ENCODE results near the gene FCGR2B. TPM values are rescaled to one million over a fixed set of nuclear protein-coding genes. Genes with fewer than 3 reads are reported as not detected.
A peak's percentile ranks its signal among the peaks of the same experiment; 100 is the strongest.
"Not testable (repeated sequence)": the region's sequence is repeated elsewhere in the genome, so short reads cannot be mapped to it uniquely, and the experiment has no call there.

Gene FCGR2B
- total and polyA plus RNA-seq, 2 experiments from 2014 or later = not detected

- H2AFZ ChIP-seq; H3K27ac ChIP-seq (ENCODE audit: low read depth); H3F3A ChIP-seq (replicated peaks; ENCODE audit: low read depth); H3K4me1 Mint-ChIP-seq; H3K4me3 ChIP-seq; H3K27me3 ChIP-seq (ENCODE audit: insufficient read depth); H3K4me3 Mint-ChIP-seq; H3K79me2 ChIP-seq (replicated peaks; ENCODE audit: insufficient read depth); H3K9me3 Mint-ChIP-seq; H4K20me1 ChIP-seq (replicated peaks; ENCODE audit: insufficient read depth); H3K4me1 ChIP-seq (ENCODE audit: insufficient read depth); H3K9me2 ChIP-seq (ENCODE audit: insufficient read depth); H3K4me2 ChIP-seq; H3K36me3 Mint-ChIP-seq (ENCODE audit: low read depth); H3K27me3 Mint-ChIP-seq (ENCODE audit: insufficient read depth, low read depth, poor library complexity); H3K27ac Mint-ChIP-seq; H3K36me3 ChIP-seq (ENCODE audit: insufficient read depth): not testable (repeated sequence)
- DNase-seq (ENCODE audit: low spot score) (peak; percentile 21), ATAC-seq (peak; percentile 66)
- TF ChIP-seq, protein P1, sequence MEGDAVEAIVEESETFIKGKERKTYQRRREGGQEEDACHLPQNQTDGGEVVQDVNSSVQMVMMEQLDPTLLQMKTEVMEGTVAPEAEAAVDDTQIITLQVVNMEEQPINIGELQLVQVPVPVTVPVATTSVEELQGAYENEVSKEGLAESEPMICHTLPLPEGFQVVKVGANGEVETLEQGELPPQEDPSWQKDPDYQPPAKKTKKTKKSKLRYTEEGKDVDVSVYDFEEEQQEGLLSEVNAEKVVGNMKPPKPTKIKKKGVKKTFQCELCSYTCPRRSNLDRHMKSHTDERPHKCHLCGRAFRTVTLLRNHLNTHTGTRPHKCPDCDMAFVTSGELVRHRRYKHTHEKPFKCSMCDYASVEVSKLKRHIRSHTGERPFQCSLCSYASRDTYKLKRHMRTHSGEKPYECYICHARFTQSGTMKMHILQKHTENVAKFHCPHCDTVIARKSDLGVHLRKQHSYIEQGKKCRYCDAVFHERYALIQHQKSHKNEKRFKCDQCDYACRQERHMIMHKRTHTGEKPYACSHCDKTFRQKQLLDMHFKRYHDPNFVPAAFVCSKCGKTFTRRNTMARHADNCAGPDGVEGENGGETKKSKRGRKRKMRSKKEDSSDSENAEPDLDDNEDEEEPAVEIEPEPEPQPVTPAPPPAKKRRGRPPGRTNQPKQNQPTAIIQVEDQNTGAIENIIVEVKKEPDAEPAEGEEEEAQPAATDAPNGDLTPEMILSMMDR (conservative IDR thresholded peaks at IDR 0.05; ENCODE audit: low read depth in 2 of 2) = peak; percentile 43 to 47
Measured at GRCh38 chr1:161647507-161648360, 15.2 kb upstream of the FCGR2B start.

DNA sequence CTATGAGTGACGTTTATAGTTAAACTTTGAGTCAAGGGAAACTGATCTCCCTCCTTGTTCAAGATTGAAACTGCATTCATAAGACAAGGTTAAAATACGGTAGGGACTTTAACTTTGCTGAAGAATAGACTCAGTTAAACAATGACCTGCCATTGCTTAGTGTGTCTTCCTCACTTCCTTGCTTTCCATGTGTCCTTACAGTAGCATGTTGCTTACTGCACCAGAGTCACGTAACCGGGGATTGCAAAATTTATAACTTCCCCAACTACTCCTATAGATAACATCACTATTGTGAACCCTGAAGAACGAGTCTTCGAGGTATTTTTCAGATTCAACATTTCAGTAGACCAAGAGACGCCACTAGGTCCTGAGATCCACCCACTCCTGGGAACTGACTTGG is 9.4 kb upstream of the FCGR2B start:
- H3K4me3 Mint-ChIP-seq, ATAC-seq: not testable (repeated sequence)

DNA sequence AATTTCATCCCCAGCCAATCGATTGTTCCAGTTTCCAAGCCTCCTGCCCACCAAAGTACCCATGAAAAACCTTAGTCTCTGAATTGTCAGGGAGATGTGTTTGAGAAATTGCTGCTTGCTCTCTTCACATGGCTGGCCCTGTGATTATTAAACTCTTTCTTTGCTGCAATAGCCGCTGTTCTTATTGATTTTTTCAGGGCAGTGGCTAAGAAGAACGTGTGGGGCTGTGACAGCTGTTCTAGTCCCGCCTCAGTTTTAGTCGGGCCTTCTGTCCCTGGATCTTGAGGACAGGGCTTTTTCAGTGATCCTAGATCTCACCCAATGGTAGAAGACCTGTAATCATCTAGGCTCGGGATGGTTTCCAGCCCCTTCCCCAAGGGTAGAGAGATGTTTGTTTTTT is 9.0 kb upstream of the FCGR2B start:
- H2AFZ ChIP-seq; H3K9me3 Mint-ChIP-seq; H3K4me3 ChIP-seq; H3K4me3 Mint-ChIP-seq; H3K27me3 ChIP-seq (ENCODE audit: insufficient read depth); H3K27me3 Mint-ChIP-seq (ENCODE audit: insufficient read depth, low read depth, poor library complexity); H3K36me3 Mint-ChIP-seq (ENCODE audit: low read depth); H3K27ac ChIP-seq (ENCODE audit: low read depth); H3K4me2 ChIP-seq; H3K79me2 ChIP-seq (replicated peaks; ENCODE audit: insufficient read depth); H3K36me3 ChIP-seq (ENCODE audit: insufficient read depth); H4K20me1 ChIP-seq (replicated peaks; ENCODE audit: insufficient read depth); H3K4me1 Mint-ChIP-seq; H3K27ac Mint-ChIP-seq; H3K4me1 ChIP-seq (ENCODE audit: insufficient read depth); H3K9me2 ChIP-seq (ENCODE audit: insufficient read depth); ATAC-seq; H3F3A ChIP-seq (replicated peaks; ENCODE audit: low read depth); DNase-seq (ENCODE audit: low spot score): not testable (repeated sequence)

More for the DNA sequence above, 9.4 kb upstream of the FCGR2B start:
- not testable (repeated sequence) for H3K4me1 Mint-ChIP-seq; H2AFZ ChIP-seq; H3K27me3 ChIP-seq (ENCODE audit: insufficient read depth); H3K27me3 Mint-ChIP-seq (ENCODE audit: insufficient read depth, low read depth, poor library complexity); H3K27ac ChIP-seq (ENCODE audit: low read depth); H3K79me2 ChIP-seq (replicated peaks; ENCODE audit: insufficient read depth); H3K9me3 Mint-ChIP-seq; DNase-seq (ENCODE audit: low spot score); H3K36me3 ChIP-seq (ENCODE audit: insufficient read depth); H4K20me1 ChIP-seq (replicated peaks; ENCODE audit: insufficient read depth); H3K9me2 ChIP-seq (ENCODE audit: insufficient read depth); H3K4me1 ChIP-seq (ENCODE audit: insufficient read depth); H3K36me3 Mint-ChIP-seq (ENCODE audit: low read depth); H3K4me2 ChIP-seq; H3K4me3 ChIP-seq; H3K27ac Mint-ChIP-seq; H3F3A ChIP-seq (replicated peaks; ENCODE audit: low read depth)

GRCh38 chr1:161658524-161658923 is 4.4 kb upstream of the FCGR2B start:
- not testable (repeated sequence) for H3K27me3 ChIP-seq (ENCODE audit: insufficient read depth); H3K4me1 Mint-ChIP-seq; H3K4me1 ChIP-seq (ENCODE audit: insufficient read depth)

DNA sequence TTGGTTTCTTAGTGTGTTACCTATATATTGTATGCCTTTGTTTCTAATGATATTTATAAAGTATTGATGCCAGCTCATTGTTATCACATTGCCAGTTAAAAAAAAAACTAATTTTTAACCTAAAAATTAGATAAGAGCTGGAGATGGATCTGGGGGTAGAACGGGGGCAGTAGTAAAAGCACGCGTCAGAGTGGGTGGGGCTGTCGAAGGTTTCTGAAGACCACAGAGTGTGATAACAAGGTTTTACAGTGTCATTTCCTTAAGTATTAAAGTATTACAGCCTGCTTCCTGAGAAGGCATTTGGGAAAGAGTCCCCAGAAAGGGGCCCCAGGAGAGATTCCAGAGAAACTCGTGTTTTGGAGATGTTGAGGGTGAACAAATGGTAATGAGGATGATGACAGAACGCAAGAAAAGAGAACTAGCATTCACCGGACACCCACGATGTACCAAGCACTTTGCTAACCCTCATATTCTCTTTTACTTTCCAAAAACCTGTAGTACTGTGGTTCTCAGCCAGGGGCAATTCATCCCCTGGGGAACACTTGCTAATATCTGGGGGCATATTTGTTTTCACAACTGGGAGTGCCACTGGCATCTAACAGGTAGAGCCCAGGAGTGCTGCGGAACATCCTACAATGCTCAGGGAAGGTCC is 1.2 kb upstream of the FCGR2B start:
- H3K36me3 Mint-ChIP-seq (ENCODE audit: low read depth); ATAC-seq; H3K4me1 ChIP-seq (ENCODE audit: insufficient read depth); H3K27me3 ChIP-seq (ENCODE audit: insufficient read depth); H4K20me1 ChIP-seq (replicated peaks; ENCODE audit: insufficient read depth); H3K9me2 ChIP-seq (ENCODE audit: insufficient read depth); H3K4me1 Mint-ChIP-seq; H3F3A ChIP-seq (replicated peaks; ENCODE audit: low read depth); H3K27ac Mint-ChIP-seq; H3K4me3 Mint-ChIP-seq; H3K4me2 ChIP-seq; H3K9me3 Mint-ChIP-seq; H3K27me3 Mint-ChIP-seq (ENCODE audit: insufficient read depth, low read depth, poor library complexity); H2AFZ ChIP-seq; DNase-seq (ENCODE audit: low spot score); H3K4me3 ChIP-seq; H3K27ac ChIP-seq (ENCODE audit: low read depth); H3K79me2 ChIP-seq (replicated peaks; ENCODE audit: insufficient read depth); H3K36me3 ChIP-seq (ENCODE audit: insufficient read depth): not testable (repeated sequence)

More at GRCh38 chr1:161658524-161658923, 4.4 kb upstream of the FCGR2B start:
- not testable (repeated sequence) for H3K36me3 Mint-ChIP-seq (ENCODE audit: low read depth); H3K27ac ChIP-seq (ENCODE audit: low read depth); H3K79me2 ChIP-seq (replicated peaks; ENCODE audit: insufficient read depth); H3K27ac Mint-ChIP-seq; H3K36me3 ChIP-seq (ENCODE audit: insufficient read depth); H3K27me3 Mint-ChIP-seq (ENCODE audit: insufficient read depth, low read depth, poor library complexity); H4K20me1 ChIP-seq (replicated peaks; ENCODE audit: insufficient read depth); H3K4me3 ChIP-seq; DNase-seq (ENCODE audit: low spot score); H3K4me2 ChIP-seq; H3K4me3 Mint-ChIP-seq; H3F3A ChIP-seq (replicated peaks; ENCODE audit: low read depth); H3K9me2 ChIP-seq (ENCODE audit: insufficient read depth); H2AFZ ChIP-seq; H3K9me3 Mint-ChIP-seq
- peak; percentile 40; the same call in 1 of the 3 replicates for ATAC-seq

DNA sequence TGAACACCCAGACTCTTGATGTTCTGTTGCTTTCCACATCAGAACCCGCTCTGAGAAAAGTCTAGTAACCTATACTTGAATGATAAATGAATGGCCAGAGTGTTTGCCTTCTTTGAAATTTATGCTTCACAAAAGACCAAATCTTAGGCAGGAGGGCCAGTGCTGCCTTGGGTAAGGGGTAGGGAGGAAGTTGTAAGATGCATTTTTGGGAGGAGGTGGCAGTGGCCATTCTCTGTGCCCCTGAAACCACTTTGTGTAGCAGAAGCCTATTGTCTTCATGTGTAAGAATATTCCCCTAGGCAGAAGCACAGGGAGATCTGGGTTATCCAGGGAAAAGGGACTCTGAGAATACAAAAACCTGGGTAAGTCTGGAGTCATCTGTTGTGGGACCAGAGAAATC is 626 bp downstream of the FCGR2B start:
- not testable (repeated sequence) for H3K27ac ChIP-seq (ENCODE audit: low read depth); H3K27me3 Mint-ChIP-seq (ENCODE audit: insufficient read depth, low read depth, poor library complexity); H3K9me3 Mint-ChIP-seq; H4K20me1 ChIP-seq (replicated peaks; ENCODE audit: insufficient read depth); H3K4me3 Mint-ChIP-seq; H3K4me1 Mint-ChIP-seq; H3K27me3 ChIP-seq (ENCODE audit: insufficient read depth); DNase-seq (ENCODE audit: low spot score); ATAC-seq; H3K9me2 ChIP-seq (ENCODE audit: insufficient read depth); H3K36me3 Mint-ChIP-seq (ENCODE audit: low read depth); H3K79me2 ChIP-seq (replicated peaks; ENCODE audit: insufficient read depth); H3K4me2 ChIP-seq; H3K36me3 ChIP-seq (ENCODE audit: insufficient read depth); H3K4me1 ChIP-seq (ENCODE audit: insufficient read depth); H3F3A ChIP-seq (replicated peaks; ENCODE audit: low read depth); H3K27ac Mint-ChIP-seq; H3K4me3 ChIP-seq; H2AFZ ChIP-seq
